ENCODE results near the gene ODC1. TPM values are rescaled to one million over a fixed set of nuclear protein-coding genes. Genes with fewer than 3 reads are reported as not detected.
A peak's percentile ranks its signal among the peaks of the same experiment; 100 is the strongest.

The ODC1 gene
- total RNA-seq, 1 donor from 2014 or later = 119 TPM

- H3K9ac ChIP-seq (ENCODE audit: low read length) = no peak overlapping the region
- Mint-ChIP-seq H3K27me3 (ENCODE audit: low read depth, unreplicated experiment) (peaks cover 13% of the 10 kb centered on the region), H3K9me3 (ENCODE audit: unreplicated experiment) (no peaks in the 10 kb centered on the region), H3K36me3 (ENCODE audit: low read depth, unreplicated experiment) (peaks cover 5% of the 10 kb centered on the region), H3K27ac (ENCODE audit: unreplicated experiment) (no peak overlapping the region), H3K4me1 (ENCODE audit: low read depth, unreplicated experiment) (no peaks in the 10 kb centered on the region), H3K4me3 (ENCODE audit: unreplicated experiment) (no peak overlapping the region)
- no peak for FAIRE-seq
- no peaks in the 10 kb centered on the region for H3K27me3 ChIP-seq (ENCODE audit: insufficient read depth, low read length)
- no peak overlapping the region for H3K4me2 ChIP-seq (ENCODE audit: low read length)
- TF ChIP-seq CTCF (IDR thresholded peaks at IDR 0.05; ENCODE audit: insufficient read depth, low read depth, low read length) = no peak
- peaks cover 13% of the 10 kb centered on the region for H3K4me1 ChIP-seq (ENCODE audit: insufficient read depth, low read length)
- DNase-seq (ENCODE audit: low read depth) = no peak
- no peak overlapping the region for H3K4me3 ChIP-seq (ENCODE audit: insufficient read depth, low read depth, low read length)
- H3K36me3 ChIP-seq (ENCODE audit: insufficient read depth, low read length) = no peaks in the 10 kb centered on the region
- no peaks in the 10 kb centered on the region for H4K20me1 ChIP-seq (ENCODE audit: insufficient read depth, low read length)
- H3K27ac ChIP-seq (ENCODE audit: low read depth, low read length) = no peak overlapping the region
- no peak overlapping the region for H2AFZ ChIP-seq (ENCODE audit: low read depth, low read length)
- H3K9me3 ChIP-seq (ENCODE audit: insufficient read depth, low read depth, low read length) = no peaks in the 10 kb centered on the region
- no peaks in the 10 kb centered on the region for H3K79me2 ChIP-seq (ENCODE audit: insufficient read depth, low read length)
These were observed 22.4 kb downstream of the ODC1 start for GRCh38 chr2:10425699-10426098.

- Histone ChIP-seq H3K9ac (ENCODE audit: low read length) (no peak overlapping the region), H3K4me1 (ENCODE audit: insufficient read depth, low read length) (peaks cover 13% of the 10 kb centered on the region), H3K27ac (ENCODE audit: low read depth, low read length) (no peak overlapping the region), H3K27me3 (ENCODE audit: insufficient read depth, low read length) (no peaks in the 10 kb centered on the region), H2AFZ (ENCODE audit: low read depth, low read length) (no peak overlapping the region), H3K79me2 (ENCODE audit: insufficient read depth, low read length) (no peaks in the 10 kb centered on the region), H3K4me2 (ENCODE audit: low read length) (no peak overlapping the region), H3K9me3 (ENCODE audit: insufficient read depth, low read depth, low read length) (no peaks in the 10 kb centered on the region), H3K36me3 (ENCODE audit: insufficient read depth, low read length) (no peaks in the 10 kb centered on the region), H3K4me3 (ENCODE audit: insufficient read depth, low read depth, low read length) (no peak overlapping the region), H4K20me1 (ENCODE audit: insufficient read depth, low read length) (no peaks in the 10 kb centered on the region)
- FAIRE-seq (no peak), DNase-seq (ENCODE audit: low read depth) (no peak)
- no peak for TF ChIP-seq CTCF (IDR thresholded peaks at IDR 0.05; ENCODE audit: insufficient read depth, low read depth, low read length)
- no peak for TF ChIP-seq EZH2 (IDR thresholded peaks at IDR 0.05; ENCODE audit: insufficient read depth, low read length)
- Mint-ChIP-seq H3K27me3 (ENCODE audit: low read depth, unreplicated experiment) (peaks cover 13% of the 10 kb centered on the region), H3K36me3 (ENCODE audit: low read depth, unreplicated experiment) (peaks cover 5% of the 10 kb centered on the region), H3K9me3 (ENCODE audit: unreplicated experiment) (no peaks in the 10 kb centered on the region), H3K4me1 (ENCODE audit: low read depth, unreplicated experiment) (no peaks in the 10 kb centered on the region), H3K4me3 (ENCODE audit: unreplicated experiment) (no peak overlapping the region), H3K27ac (ENCODE audit: unreplicated experiment) (no peak overlapping the region)
These were observed 23.1 kb downstream of the ODC1 start for GRCh38 chr2:10424916-10425505.

- FAIRE-seq = no peak
- peaks cover 13% of the 10 kb centered on the region for H3K27me3 Mint-ChIP-seq (ENCODE audit: low read depth, unreplicated experiment)
These were observed 24.1 kb downstream of the ODC1 start for GRCh38 chr2:10424051-10424450.

More at GRCh38 chr2:10424051-10424450, 24.1 kb downstream of the ODC1 start:
- Mint-ChIP-seq H3K4me1 (ENCODE audit: low read depth, unreplicated experiment) (no peaks in the 10 kb centered on the region), H3K27ac (ENCODE audit: unreplicated experiment) (peak overlapping the region; percentile 77), H3K9me3 (ENCODE audit: unreplicated experiment) (no peaks in the 10 kb centered on the region), H3K4me3 (ENCODE audit: unreplicated experiment) (no peak overlapping the region), H3K36me3 (ENCODE audit: low read depth, unreplicated experiment) (peaks cover 7% of the 10 kb centered on the region)
- DNase-seq (ENCODE audit: low read depth) = peak; percentile 70
- Histone ChIP-seq H3K36me3 (ENCODE audit: insufficient read depth, low read length) (no peaks in the 10 kb centered on the region), H3K4me1 (ENCODE audit: insufficient read depth, low read length) (peaks cover 13% of the 10 kb centered on the region), H3K27ac (ENCODE audit: low read depth, low read length) (no peak overlapping the region), H3K79me2 (ENCODE audit: insufficient read depth, low read length) (no peaks in the 10 kb centered on the region), H3K4me2 (ENCODE audit: low read length) (peak overlapping the region; percentile 20), H4K20me1 (ENCODE audit: insufficient read depth, low read length) (no peaks in the 10 kb centered on the region), H3K27me3 (ENCODE audit: insufficient read depth, low read length) (no peaks in the 10 kb centered on the region), H2AFZ (ENCODE audit: low read depth, low read length) (no peak overlapping the region), H3K9ac (ENCODE audit: low read length) (peak overlapping the region; percentile 1), H3K9me3 (ENCODE audit: insufficient read depth, low read depth, low read length) (no peaks in the 10 kb centered on the region), H3K4me3 (ENCODE audit: insufficient read depth, low read depth, low read length) (no peak overlapping the region)
- no peak for TF ChIP-seq EZH2 (IDR thresholded peaks at IDR 0.05; ENCODE audit: insufficient read depth, low read length)
- TF ChIP-seq CTCF (IDR thresholded peaks at IDR 0.05; ENCODE audit: insufficient read depth, low read depth, low read length) = no peak

Data from astrocyte (in vitro differentiated cells and primary cell).